ENCODE data around the gene MRPS21. TPM values are rescaled to one million over a fixed set of nuclear protein-coding genes. Genes with fewer than 3 reads are reported as not detected.

The MRPS21 gene
- total and polyA plus RNA-seq, 9 of the 15 experiments (the other 6 are each of a cell fraction or from before 2014, with no cell fraction given) = 119 to 407 (median 149) TPM

DNA sequence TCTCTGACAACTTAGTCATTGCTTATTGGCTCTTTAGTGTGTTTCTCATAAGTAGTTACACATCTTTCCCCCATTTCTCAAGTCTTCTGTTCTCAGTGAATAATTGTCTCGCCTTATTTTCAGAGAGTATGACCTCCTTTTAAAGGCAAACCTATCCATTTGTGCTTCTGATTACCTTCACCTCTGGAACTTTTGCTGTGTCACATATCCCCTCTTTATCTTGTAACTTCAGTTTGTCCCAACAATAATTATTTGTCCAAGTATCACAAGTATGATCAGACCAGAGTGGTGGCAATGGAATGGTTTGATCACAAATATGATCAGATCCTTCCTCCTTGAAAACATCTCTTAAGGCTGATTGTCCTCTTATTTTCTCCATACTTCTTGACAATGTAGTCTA lies 5.3 kb upstream of the MRPS21 start (continued):
- TF ChIP-seq ZNF407 (IDR thresholded peaks at IDR 0.05; ENCODE audit: low read depth) (no peak), HNRNPH1 (optimal IDR thresholded peaks at IDR 0.05; ENCODE audit: low read depth, low read length) (no peak), NFRKB (IDR thresholded peaks at IDR 0.05; ENCODE audit: low read depth) (no peak), MTA3 (IDR thresholded peaks at IDR 0.05; ENCODE audit: borderline replicate concordance) (no peak), HMGN3 (IDR thresholded peaks at IDR 0.05; ENCODE audit: borderline replicate concordance, extremely low read depth, insufficient read length, low read depth, low read length) (no peak), ZNF124 (CRISPR knock-in tag; IDR thresholded peaks at IDR 0.05) (no peak)
- TF ChIP-seq, protein P1, sequence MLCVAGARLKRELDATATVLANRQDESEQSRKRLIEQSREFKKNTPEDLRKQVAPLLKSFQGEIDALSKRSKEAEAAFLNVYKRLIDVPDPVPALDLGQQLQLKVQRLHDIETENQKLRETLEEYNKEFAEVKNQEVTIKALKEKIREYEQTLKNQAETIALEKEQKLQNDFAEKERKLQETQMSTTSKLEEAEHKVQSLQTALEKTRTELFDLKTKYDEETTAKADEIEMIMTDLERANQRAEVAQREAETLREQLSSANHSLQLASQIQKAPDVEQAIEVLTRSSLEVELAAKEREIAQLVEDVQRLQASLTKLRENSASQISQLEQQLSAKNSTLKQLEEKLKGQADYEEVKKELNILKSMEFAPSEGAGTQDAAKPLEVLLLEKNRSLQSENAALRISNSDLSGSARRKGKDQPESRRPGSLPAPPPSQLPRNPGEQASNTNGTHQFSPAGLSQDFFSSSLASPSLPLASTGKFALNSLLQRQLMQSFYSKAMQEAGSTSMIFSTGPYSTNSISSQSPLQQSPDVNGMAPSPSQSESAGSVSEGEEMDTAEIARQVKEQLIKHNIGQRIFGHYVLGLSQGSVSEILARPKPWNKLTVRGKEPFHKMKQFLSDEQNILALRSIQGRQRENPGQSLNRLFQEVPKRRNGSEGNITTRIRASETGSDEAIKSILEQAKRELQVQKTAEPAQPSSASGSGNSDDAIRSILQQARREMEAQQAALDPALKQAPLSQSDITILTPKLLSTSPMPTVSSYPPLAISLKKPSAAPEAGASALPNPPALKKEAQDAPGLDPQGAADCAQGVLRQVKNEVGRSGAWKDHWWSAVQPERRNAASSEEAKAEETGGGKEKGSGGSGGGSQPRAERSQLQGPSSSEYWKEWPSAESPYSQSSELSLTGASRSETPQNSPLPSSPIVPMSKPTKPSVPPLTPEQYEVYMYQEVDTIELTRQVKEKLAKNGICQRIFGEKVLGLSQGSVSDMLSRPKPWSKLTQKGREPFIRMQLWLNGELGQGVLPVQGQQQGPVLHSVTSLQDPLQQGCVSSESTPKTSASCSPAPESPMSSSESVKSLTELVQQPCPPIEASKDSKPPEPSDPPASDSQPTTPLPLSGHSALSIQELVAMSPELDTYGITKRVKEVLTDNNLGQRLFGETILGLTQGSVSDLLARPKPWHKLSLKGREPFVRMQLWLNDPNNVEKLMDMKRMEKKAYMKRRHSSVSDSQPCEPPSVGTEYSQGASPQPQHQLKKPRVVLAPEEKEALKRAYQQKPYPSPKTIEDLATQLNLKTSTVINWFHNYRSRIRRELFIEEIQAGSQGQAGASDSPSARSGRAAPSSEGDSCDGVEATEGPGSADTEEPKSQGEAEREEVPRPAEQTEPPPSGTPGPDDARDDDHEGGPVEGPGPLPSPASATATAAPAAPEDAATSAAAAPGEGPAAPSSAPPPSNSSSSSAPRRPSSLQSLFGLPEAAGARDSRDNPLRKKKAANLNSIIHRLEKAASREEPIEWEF (CRISPR knock-in tag; IDR thresholded peaks at IDR 0.05) = no peak
- TF ChIP-seq, protein P2, sequence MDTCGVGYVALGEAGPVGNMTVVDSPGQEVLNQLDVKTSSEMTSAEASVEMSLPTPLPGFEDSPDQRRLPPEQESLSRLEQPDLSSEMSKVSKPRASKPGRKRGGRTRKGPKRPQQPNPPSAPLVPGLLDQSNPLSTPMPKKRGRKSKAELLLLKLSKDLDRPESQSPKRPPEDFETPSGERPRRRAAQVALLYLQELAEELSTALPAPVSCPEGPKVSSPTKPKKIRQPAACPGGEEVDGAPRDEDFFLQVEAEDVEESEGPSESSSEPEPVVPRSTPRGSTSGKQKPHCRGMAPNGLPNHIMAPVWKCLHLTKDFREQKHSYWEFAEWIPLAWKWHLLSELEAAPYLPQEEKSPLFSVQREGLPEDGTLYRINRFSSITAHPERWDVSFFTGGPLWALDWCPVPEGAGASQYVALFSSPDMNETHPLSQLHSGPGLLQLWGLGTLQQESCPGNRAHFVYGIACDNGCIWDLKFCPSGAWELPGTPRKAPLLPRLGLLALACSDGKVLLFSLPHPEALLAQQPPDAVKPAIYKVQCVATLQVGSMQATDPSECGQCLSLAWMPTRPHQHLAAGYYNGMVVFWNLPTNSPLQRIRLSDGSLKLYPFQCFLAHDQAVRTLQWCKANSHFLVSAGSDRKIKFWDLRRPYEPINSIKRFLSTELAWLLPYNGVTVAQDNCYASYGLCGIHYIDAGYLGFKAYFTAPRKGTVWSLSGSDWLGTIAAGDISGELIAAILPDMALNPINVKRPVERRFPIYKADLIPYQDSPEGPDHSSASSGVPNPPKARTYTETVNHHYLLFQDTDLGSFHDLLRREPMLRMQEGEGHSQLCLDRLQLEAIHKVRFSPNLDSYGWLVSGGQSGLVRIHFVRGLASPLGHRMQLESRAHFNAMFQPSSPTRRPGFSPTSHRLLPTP (IDR thresholded peaks at IDR 0.05; ENCODE audit: borderline replicate concordance, extremely low read depth, insufficient read length) = no peak
- TF ChIP-seq, protein P3, sequence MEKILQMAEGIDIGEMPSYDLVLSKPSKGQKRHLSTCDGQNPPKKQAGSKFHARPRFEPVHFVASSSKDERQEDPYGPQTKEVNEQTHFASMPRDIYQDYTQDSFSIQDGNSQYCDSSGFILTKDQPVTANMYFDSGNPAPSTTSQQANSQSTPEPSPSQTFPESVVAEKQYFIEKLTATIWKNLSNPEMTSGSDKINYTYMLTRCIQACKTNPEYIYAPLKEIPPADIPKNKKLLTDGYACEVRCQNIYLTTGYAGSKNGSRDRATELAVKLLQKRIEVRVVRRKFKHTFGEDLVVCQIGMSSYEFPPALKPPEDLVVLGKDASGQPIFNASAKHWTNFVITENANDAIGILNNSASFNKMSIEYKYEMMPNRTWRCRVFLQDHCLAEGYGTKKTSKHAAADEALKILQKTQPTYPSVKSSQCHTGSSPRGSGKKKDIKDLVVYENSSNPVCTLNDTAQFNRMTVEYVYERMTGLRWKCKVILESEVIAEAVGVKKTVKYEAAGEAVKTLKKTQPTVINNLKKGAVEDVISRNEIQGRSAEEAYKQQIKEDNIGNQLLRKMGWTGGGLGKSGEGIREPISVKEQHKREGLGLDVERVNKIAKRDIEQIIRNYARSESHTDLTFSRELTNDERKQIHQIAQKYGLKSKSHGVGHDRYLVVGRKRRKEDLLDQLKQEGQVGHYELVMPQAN (IDR thresholded peaks at IDR 0.05; ENCODE audit: borderline replicate concordance) = no peak

Data from K562 (cell line).